ENCODE results near the gene EDDM13.

GRCh38 chr19:56291867-56292266 is 19.3 kb downstream of the EDDM13 start:
- TF ChIP-seq, protein P1, sequence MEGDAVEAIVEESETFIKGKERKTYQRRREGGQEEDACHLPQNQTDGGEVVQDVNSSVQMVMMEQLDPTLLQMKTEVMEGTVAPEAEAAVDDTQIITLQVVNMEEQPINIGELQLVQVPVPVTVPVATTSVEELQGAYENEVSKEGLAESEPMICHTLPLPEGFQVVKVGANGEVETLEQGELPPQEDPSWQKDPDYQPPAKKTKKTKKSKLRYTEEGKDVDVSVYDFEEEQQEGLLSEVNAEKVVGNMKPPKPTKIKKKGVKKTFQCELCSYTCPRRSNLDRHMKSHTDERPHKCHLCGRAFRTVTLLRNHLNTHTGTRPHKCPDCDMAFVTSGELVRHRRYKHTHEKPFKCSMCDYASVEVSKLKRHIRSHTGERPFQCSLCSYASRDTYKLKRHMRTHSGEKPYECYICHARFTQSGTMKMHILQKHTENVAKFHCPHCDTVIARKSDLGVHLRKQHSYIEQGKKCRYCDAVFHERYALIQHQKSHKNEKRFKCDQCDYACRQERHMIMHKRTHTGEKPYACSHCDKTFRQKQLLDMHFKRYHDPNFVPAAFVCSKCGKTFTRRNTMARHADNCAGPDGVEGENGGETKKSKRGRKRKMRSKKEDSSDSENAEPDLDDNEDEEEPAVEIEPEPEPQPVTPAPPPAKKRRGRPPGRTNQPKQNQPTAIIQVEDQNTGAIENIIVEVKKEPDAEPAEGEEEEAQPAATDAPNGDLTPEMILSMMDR (IDR thresholded peaks at IDR 0.05): no peak
- no peak for TF ChIP-seq POLR2A (IDR thresholded peaks at IDR 0.05)

Data from testis (tissue), 2 donors.